NCI-H345 treated with DMSO at 0.1 percent for 48 hours (cell line): ENCODE results near the gene FADS3.

Experiments
- DNase-seq: peaks from one replicate; lab custom pipeline; 2025; ENCODE audit not compliant: unreplicated experiment; lab: John Stamatoyannopoulos, UW

The FADS3 gene

DNA sequence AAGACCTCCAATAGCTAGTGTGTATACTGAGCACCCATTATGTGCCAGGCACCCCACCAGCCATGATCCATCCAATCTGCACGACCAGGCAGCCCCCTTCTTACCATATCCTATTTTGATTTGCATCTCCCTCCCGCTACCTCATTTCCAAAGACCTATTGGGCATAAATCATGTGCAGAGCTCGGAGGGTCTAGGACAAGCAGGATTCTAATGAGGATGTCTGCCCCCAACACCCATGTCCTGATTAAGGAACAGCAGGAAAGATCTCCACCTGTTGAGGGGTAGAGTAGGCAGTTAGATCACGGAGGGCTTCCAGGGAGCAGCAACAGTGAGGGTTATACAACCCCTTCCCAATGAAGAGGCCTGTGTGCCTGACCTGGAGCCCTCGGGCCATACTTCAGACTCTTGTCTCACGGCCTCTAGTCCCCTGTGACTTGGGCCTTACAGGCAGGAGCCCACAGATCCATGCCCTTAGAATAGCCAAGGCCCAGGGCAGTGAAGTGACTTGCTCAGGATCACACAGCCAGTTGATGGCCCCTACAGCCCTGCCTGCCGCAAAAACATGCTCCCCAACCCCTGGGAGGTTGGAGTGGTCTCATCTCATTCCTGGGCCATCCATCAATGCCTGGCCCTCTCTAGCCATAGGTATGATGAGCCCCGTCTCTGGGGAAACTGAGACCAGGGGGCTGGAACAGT is 22.5 kb upstream of the FADS3 start:
- DNase-seq: no peak

DNA sequence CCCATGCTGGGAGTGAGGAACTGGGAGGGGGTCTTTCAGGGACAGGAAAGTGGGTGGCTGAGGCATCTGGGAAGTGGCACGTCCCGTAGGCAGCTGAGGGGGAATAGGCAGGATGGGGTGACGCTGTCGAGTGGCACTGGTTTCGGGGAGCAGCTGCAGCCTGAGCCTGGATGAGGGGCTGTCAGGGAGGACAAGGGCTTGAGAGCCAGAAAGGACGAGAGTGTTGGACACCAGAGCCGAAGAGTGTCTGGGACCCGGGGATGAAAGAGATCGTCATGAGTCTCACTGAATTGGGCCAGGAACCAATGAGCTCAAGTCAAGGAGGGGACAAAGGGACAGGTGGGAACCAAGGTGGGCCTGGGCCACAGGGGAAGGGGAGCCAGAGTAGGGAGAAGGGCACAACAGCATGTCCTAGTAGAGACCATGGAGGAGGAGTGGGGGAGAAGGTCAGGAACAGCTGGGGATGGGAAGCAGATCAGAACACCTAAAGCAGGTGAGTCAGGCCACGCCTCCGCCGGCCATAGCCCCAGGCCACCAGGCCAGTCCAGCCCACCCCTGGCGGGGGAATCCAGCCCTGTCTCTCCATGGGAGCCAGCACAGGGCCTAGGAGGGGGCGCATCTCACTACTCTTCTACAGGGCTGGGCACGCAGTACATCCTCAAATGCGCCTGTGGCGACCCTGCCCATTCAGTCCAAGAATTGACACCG is 21.8 kb upstream of the FADS3 start:
- DNase-seq: no peak

DNA sequence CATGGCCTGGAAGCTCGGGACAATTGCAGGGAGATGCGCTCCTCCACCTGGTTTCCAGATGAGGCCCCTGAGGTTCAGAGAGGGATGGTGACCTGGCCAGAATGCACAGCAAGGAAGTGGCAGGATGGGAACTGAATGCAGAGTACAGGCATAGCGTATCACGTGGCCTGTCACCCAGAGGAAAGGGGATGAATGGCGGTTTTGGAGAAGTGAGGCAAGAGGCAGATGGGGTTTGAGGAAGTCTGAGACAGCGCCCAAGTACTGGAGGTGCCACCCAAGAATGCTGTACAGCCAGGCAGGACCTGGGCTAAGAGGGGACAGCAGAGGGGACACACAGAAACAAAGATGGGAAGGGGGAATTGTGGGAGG is 21.2 kb upstream of the FADS3 start:
- no peak for DNase-seq

DNA sequence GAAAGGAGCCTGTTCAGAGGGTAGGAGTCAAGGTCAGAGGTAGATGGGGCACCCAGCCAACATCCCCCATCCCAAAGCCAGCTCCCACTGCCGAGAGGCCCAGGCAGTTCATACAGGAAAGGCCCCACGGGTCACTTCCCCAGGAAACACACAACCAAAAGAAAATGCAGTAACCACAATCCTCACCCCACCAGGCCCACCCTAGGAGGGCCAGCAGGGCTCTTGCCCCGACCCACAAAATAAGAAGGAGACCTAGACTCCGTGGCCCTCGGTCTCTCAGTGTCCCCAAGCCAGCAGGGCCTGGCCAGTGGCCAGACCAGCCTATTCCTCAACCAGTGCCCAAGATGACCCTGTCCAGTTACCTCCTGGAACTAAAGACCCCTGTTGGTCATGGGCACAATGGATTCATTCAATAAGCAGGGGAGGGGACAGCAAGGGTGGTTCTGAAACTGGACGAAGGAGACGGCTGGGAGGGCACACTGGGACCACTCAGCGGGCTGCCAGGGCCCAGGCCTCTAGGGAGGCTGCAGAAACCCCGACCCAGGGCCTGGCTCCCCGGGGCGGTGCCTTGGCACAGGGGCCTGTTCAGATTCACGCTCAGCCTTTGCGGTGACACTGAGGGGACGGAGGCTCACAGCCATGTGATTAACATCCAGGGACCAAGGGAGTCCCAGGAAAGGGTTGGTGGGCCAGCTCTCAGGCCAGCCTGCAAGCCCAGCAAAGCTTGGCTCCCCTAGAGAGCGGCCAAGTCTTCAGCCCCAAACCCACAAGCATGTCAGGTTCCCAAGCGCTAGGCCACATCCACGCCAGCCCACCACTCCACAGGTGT is 20.6 kb upstream of the FADS3 start:
- no peak for DNase-seq

DNA sequence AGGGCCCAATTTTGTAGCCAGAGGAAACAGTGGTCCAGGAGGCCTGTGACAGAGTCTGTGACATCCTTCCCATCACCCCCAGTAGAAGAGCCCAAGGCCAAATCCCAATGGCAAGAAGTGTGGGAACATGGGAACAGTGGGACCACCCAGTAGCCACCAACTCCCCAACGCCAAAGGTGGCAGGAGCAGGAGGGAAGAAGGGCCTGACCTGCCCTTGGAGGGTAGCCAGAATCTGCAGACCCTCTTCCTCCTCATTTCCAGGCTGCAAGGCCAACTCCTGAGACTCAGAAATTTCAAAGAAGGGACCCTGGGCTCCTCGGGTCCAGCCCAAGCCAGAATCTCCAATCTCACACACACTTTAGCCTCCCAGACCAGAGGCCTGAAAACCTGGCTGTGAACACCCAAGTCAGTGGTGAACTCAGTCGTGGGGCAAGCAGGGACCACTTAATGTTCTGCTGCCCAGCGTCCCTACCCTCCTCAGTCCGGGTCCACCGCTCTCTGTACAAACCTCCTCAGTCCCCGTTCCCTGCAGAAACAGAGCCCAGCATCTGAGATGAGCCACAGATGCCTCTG is 19.9 kb upstream of the FADS3 start:
- DNase-seq: no peak

DNA sequence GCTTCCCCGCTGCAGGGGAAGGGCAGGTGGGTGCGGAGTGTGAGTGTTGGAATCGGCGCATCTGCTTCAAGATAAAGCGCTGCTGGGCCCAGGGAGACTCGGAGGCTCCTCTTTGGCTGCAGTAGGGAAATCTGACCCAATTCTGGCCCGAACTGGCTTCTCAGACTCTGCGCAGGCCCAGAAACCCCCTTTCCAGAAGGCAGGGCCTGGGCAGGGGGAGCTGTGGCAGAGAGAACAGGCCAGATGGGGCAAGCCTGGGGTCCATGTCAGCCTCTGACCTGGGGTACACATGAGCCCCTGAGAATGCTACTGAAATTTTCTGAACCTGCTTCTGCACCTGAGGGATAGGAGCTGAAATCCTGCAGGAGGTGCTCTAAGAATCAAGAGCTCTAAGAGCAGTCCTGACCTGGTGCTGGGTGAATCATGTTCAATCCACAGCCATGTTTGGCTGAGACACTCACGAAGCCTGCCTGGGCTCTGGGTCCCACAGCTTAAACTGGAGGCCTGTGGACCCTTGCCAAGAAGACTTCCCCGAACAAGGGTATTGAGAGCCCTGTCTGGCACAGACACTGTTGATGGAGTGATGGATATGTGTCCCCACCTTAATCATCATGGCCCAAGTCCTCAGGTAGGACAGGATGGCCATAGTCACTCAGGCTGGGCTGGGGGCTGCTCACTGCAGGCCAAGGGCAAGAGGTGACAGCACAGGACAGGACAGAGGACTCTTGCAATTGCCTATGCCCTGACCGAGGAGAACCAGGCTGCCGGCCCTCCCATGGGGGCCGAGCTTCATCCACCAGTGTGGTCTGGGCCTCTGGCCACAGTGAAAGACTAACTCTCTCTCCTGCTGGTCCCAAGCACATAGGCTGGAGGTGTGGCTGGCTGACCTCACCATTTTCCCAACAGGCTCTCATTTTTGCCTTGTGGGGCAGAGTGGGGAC is 19.1 kb upstream of the FADS3 start:
- no peak for DNase-seq

DNA sequence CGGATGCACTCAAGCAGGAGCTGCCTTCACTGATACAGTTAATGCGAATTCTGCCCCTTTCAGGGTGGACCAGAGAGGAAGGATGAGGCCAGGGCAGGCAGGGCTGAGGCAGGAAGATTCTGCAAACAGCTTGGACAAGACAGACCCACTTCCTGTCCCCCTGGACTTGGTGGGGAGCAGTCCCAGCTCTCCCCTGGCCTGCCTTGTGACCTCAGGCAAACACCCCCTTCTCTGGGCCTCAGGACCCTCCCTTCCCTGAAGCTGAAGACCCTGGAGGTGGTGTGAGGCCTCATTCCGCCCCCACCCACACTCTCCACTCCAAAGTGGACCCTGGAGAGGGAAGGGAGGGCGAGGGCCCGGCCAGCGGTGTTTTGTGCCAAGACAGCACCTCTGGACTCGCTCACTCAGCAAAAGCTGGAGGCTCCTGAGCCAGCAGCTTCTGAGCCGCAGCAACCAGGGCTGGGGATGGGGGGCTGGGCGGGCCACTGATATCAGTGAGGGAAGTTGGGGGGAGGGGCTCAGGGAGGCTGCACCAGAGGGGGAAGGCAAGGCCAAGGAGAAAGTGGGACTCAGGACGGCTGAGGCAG is 17.5 kb upstream of the FADS3 start:
- no peak for DNase-seq

DNA sequence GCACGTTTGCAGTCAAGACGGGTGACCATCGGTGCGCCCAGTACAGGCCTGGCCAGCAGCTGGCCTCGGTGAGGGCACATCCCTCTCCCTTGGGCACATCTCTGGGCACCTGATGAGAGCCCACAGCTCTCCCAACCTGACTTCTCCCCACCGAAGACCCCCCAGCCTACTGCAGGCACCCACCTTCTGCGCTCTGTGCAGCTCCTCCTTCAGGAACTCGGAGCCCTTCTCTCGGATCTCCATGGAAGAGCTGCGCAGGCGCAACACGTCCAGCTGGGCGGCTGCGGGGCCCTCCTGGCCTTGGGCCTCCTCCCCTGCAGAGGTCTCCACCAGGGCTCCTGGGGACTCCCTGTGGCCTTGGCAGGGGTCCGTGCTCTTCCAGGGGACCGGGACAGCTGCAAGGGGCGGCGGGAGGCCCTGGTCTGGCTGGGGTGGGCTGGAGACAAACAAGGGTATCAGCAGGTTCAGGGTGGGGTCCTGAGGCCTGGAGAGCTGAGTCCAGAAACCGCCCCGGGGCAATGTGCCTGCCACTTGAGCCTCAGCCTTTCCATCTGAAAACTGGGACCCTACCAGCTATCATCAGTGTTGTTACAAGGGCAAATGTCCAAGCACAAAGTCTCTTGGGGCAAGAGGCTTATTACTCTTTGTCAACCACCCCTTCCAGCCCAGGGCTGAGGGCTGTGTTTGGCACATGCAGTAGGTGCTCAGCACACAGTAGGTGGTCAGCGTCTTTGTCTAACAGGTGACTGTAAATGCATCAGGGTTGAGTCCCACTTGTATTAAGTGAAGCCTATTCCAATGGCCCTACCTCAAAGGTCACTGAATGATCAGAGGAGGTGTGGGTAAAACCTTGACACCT is 16.8 kb upstream of the FADS3 start:
- no peak for DNase-seq

DNA sequence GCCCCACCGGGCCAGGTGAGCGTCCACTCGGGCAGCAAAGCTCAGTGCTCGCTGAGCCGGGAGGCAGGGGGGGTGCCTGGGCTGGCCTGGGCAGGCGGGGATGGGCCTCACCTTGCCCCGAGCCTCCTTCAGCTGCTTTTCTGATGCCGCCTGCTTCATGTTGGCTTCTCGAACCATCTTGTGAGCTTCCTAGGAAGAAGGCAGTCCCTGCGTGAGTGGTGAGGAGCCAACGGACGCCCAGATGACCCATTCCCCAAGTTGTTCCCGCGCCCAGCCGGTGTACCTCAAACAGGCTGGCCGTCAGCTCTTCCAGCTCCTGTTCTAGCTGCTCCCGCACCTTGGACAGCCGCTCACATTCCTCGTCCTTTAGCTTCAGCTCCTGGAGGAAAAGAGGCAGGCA is 15.9 kb upstream of the FADS3 start:
- DNase-seq: no peak

DNA sequence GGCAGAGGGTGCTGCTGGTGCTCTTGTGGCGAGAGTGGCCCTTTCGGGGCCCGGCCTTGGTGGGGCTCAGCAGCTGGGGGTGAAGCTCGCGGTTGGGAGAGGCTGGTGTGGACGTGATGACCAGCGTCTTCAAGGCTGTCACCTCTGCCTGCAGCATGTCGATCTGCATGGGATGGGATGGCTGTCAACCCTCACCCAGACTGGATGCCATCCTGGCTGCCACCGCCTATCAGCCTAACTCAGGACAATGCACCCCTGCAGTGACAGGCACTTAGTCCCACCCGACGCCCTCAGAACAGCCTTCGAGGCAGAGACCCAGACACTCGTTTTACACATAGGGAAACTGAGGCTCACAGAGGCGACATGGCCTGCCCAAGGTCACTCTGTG is 15.2 kb upstream of the FADS3 start:
- no peak for DNase-seq

DNA sequence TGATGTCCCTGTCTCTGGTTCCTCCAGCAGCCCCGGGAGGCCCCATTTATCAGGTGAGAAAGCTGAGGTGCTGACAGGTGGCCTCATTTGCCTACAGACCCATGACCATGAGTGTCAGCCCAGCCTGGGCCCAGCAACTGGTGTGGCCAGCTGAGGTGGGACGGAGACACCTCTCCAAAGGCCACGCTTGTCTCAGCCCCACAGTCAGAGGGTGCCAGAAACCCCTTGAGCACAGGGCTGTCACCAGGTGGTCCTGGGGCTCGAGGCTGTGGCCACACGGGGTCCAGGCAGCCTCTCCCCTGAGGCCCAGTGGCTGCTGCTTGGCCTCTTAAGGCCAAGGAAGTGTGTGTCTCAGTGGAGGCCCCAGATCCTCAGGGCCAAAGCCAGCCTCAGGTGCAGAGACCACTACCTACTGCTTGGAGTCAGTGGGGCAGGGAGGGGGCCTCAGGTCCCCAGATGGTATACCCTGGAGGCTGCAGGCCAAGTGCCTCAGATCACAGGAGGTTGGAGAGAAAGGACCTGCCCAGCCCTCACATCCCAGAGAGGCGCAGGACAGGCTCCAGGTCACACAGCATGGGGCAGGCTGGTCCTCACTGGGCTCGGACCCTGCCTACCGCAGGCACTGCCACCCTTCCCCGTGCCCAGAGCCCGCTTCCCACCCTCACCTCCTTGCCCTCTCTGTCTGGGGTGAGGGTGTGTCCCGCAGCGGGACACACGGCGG is 14.6 kb upstream of the FADS3 start:
- DNase-seq: no peak

DNA sequence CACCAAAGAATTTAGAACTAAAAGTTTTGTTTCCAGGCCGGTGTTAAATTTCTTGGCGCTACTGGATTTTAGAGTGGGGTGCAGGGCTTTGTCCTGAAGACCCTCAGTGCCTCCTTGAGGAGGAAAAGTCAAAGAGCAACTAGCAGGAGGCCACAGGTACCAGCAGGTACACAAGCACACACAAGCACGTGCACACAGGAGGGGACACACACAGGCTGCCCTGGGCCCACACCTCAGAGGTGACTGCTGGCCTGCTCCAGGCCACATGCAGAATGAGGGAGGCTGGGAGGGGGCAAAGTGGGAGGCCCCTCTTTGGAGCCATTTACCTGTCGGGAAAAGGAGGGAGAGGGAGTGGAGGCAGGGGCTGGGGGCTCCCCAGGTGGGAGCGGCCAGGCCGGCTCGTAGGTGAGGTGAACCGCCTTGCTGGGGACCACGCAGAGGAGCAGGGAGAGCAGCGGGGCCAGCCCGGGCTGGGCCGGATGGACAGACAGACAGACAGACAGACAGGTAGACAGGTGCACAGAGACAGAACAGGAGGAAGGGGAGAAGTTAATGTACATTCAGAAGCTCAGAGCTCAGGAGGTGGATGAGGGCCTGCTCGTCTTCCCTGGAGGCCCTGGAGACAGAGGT is 13.8 kb upstream of the FADS3 start:
- no peak for DNase-seq

DNA sequence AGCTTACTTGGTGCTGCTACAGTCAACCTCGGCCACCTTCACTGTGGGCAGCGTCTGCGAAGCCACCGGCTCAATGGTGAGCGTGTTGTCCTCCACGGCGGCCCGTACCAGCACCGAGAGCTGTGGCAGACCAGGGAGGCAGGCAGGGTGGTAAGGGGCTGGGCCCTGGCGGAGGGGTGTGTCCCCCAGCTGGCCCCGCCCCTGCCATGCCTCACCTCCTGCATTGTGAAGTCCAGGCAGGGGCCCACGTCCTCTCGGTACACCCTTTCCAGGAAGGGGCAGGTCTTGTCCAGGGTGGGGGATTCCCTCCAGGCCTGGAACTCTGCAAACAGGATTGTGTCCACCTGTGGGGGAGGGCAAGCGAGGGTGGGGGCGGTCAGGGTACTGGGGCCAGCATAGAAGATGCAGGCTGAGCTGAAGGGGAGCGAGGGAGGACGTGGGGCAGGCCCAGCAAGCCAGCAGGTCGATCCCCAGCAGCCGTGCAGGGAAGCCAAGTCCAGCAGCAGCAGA is 13.2 kb upstream of the FADS3 start:
- DNase-seq: no peak

DNA sequence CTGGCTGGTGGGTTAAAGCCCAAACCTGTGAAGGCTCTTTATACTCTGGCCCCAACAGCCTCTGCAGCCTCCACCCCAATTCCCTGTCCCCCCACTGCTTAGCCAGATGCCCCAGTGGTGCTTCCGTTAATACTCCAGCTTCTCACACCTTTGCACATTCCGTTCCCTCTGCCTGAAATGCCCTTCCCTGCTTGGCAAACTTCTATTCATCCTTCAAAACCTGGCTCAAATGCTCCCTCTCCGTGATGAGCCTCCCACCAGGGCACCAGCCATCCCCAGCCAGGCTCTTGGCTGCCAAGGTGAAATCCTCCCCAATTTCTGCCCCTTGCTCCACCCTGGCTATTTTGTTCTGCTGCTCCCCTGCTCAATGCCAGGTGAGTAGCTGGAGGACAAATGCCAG is 12.5 kb upstream of the FADS3 start:
- DNase-seq: no peak

DNA sequence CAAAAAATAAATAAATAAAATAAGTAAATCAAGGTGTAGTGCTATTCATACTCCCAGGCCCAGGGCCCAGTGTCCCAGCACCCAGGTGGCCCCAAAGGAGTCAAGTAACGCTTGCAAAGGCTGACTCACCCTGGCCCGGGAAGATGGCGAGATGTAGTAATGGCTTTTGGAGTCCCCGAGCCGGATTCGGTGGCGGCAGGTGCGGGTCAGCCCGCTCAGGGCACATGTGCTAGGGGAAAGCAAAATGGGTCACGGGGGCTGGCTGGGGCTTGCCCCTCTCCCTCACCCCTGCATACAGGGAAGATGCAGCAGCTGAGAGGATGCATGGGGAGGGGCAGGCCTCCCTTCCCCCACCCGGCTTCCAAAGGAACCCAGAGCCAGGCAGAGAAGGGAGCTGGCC is 11.0 kb upstream of the FADS3 start:
- no peak for DNase-seq

DNA sequence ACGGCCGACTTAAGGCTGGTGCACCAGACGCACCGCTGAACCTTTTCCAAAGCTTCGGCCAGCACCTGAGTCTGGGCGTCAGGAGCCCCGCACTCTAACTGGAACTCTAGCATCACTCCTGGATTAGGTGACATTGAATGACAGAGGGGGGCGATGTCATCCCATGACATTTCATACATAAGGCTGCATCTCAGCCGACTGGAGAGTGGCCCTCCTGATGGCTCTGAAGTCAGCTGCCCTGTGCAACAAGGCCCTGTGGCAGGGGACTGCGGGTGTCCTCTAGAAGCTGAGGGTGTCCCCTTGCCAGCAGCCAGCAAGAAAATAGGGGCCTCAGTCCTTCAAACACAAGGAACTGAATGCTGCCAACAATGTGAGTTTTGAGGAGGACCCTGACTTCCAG is 10.1 kb upstream of the FADS3 start:
- no peak for DNase-seq

DNA sequence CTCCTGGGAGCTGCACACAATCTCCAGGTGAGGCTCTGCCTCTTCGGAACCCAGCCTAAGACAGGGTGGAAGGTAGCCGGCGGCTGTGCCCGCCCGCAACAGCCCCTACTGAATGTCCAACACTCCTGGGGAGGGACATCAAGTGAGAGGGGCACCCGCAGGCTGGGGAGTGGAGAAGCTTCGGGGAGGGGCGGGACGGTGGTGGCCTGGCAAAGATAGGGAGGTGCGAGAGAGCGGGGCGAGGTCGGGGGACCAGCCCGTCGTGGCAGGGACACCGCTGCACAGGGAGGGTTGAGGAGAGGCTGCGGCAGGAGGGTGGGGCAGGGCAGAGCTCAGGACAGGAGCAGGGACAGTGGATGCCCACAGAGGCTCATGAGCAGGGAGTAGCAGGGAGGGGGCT is 8.9 kb upstream of the FADS3 start:
- DNase-seq: no peak
